ENCODE data around the gene THADA. TPM values are rescaled to one million over a fixed set of nuclear protein-coding genes. Genes with fewer than 3 reads are reported as not detected.
A peak's percentile ranks its signal among the peaks of the same experiment; 100 is the strongest.

Gene THADA
- polyA plus RNA-seq, 3 donors: 7.3 to 11.2 (median 9.7) TPM

GRCh38 chr2:43184339-43184895 is 411.4 kb downstream of the THADA start:
- no peak overlapping the region for H3K4me3 Mint-ChIP-seq

DNA sequence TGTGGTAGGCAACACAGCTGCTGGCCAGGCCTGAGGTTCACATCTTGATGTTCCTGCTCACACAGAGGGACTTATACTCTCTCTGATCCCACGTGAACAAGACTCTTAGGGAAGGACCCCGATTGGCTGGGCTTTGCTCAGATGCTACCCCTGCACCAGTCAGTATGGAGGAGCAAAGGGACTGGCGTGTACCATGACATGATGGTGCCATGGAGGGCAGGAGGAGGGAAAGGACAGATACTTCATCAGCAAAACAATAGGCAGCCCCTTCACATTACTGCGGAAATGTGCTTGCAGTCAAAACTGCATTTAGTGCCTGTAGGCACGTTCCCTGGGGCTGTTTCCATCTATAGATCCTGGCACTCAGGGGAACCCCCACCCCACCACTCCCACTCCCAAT is 412.1 kb downstream of the THADA start:
- Mint-ChIP-seq H3K4me3 (no peak overlapping the region), H3K27ac (peak overlapping the region in 1 of 7 donors; percentile 18), H3K4me1 (peaks cover 57% of the 10 kb centered on the region), H3K36me3 (peaks cover 2 to 3% of the 10 kb centered on the region in 2 donors), H3K9me3 (peaks cover 0 to 5% (median 0%) of the 10 kb centered on the region in 7 donors), H3K27me3 (ENCODE audit: low read depth in 3 of 3) (peaks cover 0 to 1% (median 0%) of the 10 kb centered on the region in 3 donors)
- Histone ChIP-seq H3K4me2 (replicated peaks; ENCODE audit: extremely low read depth, low read length, poor library complexity, severe bottlenecking) (no peak overlapping the region), H3K4me3 (replicated peaks in 1 of 3; ENCODE audit: low read depth in 2 of 3, low read length in 3 of 3) (no peak overlapping the region), H2AFZ (ENCODE audit: insufficient read depth, low read depth, low read length, poor library complexity, severe bottlenecking) (no peak overlapping the region), H3K9ac (ENCODE audit: insufficient read depth, low read length, poor library complexity, severe bottlenecking) (no peak overlapping the region), H3K4me1 (ENCODE audit: control insufficient read depth in 1 of 2, insufficient read depth in 2 of 2, low read length in 2 of 2) (peaks cover 29 to 37% of the 10 kb centered on the region in 2 donors), H3K27me3 (ENCODE audit: control insufficient read depth in 2 of 2, insufficient read depth in 2 of 2, low read length in 2 of 2) (no peaks in the 10 kb centered on the region), H3K36me3 (replicated peaks in 1 of 2; ENCODE audit: control insufficient read depth in 1 of 2, insufficient read depth in 2 of 2, low read length in 2 of 2) (no peaks in the 10 kb centered on the region), H3K27ac (ENCODE audit: low read depth in 1 of 2, low read length in 2 of 2) (no peak overlapping the region), H4K20me1 (ENCODE audit: insufficient read depth, low read length) (no peaks in the 10 kb centered on the region), H3K9me3 (replicated peaks in 1 of 2; ENCODE audit: control insufficient read depth in 1 of 2, insufficient read depth in 1 of 2, low read length in 2 of 2) (no peaks in the 10 kb centered on the region), H3K79me2 (ENCODE audit: insufficient read depth, low read length) (peaks cover 7% of the 10 kb centered on the region)
- no peak for TF ChIP-seq CTCF (IDR thresholded peaks at IDR 0.05)
- WGBS (ENCODE audit: insufficient coverage): 85% methylated on average over 3 of the region's 5 CpGs
- intact Hi-C loops (cut with micrococcal nuclease): no loop called here
- no peak for DNase-seq

More at GRCh38 chr2:43184339-43184895, 411.4 kb downstream of the THADA start:
- TF ChIP-seq CTCF (IDR thresholded peaks at IDR 0.05): no peak
- peaks cover 54% of the 10 kb centered on the region for H3K4me1 Mint-ChIP-seq
- Histone ChIP-seq H3K79me2 (ENCODE audit: insufficient read depth, low read length) (peaks cover 7% of the 10 kb centered on the region), H3K9ac (ENCODE audit: insufficient read depth, low read length, poor library complexity, severe bottlenecking) (no peak overlapping the region), H3K36me3 (replicated peaks in 1 of 2; ENCODE audit: control insufficient read depth in 1 of 2, insufficient read depth in 2 of 2, low read length in 2 of 2) (no peaks in the 10 kb centered on the region), H3K4me3 (replicated peaks in 1 of 3; ENCODE audit: low read depth in 2 of 3, low read length in 3 of 3) (no peak overlapping the region), H3K4me1 (ENCODE audit: control insufficient read depth in 1 of 2, insufficient read depth in 2 of 2, low read length in 2 of 2) (peaks cover 22 to 31% of the 10 kb centered on the region in 2 donors), H3K27ac (ENCODE audit: low read depth in 1 of 2, low read length in 2 of 2) (no peak overlapping the region), H4K20me1 (ENCODE audit: insufficient read depth, low read length) (no peaks in the 10 kb centered on the region), H3K27me3 (ENCODE audit: control insufficient read depth in 2 of 2, insufficient read depth in 2 of 2, low read length in 2 of 2) (no peaks in the 10 kb centered on the region), H2AFZ (ENCODE audit: insufficient read depth, low read depth, low read length, poor library complexity, severe bottlenecking) (no peak overlapping the region), H3K4me2 (replicated peaks; ENCODE audit: extremely low read depth, low read length, poor library complexity, severe bottlenecking) (no peak overlapping the region), H3K9me3 (replicated peaks in 1 of 2; ENCODE audit: control insufficient read depth in 1 of 2, insufficient read depth in 1 of 2, low read length in 2 of 2) (no peaks in the 10 kb centered on the region)
- H3K9me3 Mint-ChIP-seq: peaks cover 0 to 5% (median 0%) of the 10 kb centered on the region in 7 donors
- 72% methylated on average over 6 of the region's 12 CpGs for WGBS (ENCODE audit: insufficient coverage)
- peaks cover 0 to 2% (median 0%) of the 10 kb centered on the region in 3 donors for H3K27me3 Mint-ChIP-seq (ENCODE audit: low read depth in 3 of 3)
- intact Hi-C loops (cut with micrococcal nuclease): no loop called here
- H3K36me3 Mint-ChIP-seq: peaks cover 2 to 3% of the 10 kb centered on the region in 2 donors
- DNase-seq: peak in 1 of 3 donors; percentile 54
- H3K27ac Mint-ChIP-seq: peak overlapping the region in 2 of 7 donors; percentile 31 to 92

Data from CD14-positive monocyte (primary cell).